ENCODE measurements around the gene TSPAN15. TPM values are rescaled to one million over a fixed set of nuclear protein-coding genes. Genes with fewer than 3 reads are reported as not detected.

TSPAN15 gene
- total and polyA plus RNA-seq, 2 of the 4 experiments (the other 2 are of a cell fraction): 0.48 TPM; not detected in 1

DNA sequence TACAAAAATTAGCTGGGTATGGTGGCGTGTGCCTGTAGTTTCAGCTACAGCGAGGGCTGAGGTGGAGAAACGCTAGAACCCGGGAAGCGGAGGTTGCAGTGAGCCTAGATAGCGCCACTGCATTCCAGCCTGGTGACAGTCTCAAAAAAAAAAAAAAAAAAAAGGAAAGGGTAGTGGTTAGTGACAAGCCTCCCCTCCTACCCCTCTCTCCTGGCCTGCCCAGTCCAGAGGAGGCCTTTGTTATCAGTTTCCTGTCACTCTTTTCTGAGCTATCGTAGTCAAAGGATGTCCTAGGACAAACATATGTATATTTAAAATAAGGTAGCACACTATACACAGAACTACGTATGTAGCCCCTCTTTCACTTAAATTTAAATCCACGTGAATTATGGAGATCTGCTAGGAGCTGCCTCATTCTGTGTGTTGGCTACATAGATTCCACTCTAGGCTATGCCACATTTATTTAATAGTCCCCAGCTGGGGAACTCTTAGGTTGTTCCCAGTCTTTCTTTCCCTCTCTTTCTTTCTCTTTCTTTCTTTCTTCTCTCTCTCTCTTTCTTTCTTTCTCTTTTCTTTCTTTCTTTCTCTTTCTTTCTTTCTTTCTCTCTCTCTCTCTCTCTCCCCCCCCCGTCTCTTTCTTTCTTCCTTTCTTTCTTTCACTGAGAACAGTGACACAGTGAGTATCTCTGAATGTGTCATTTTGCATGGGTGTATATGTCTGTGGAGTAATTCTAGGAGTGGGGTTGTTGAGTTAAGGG is 3.9 kb downstream of the TSPAN15 start:
- Histone ChIP-seq H3K9ac (ENCODE audit: low read depth, low read length) (no peak overlapping the region), H4K5ac (ENCODE audit: low read depth, low read length) (no peak overlapping the region), H4K8ac (ENCODE audit: low read depth in 2 of 2, low read length in 2 of 2) (no peak overlapping the region), H3K56ac (ENCODE audit: extremely low read depth, insufficient read depth, low read length) (no peak overlapping the region), H3K9me3 (ENCODE audit: control insufficient read depth, insufficient read depth, low read length) (no peaks in the 10 kb centered on the region), H4K91ac (ENCODE audit: insufficient read depth, low read depth, low read length) (no peak overlapping the region), H3K79me1 (ENCODE audit: low read depth in 1 of 2, low read length in 2 of 2) (no peaks in the 10 kb centered on the region), H3K4ac (ENCODE audit: low read depth, low read length) (no peak overlapping the region), H2BK5ac (ENCODE audit: low read depth, low read length, poor library complexity, severe bottlenecking) (no peak overlapping the region), H2BK15ac (ENCODE audit: low read depth, low read length) (no peak overlapping the region), H3K4me2 (ENCODE audit: low read depth, low read length) (no peak overlapping the region), H3K36me3 (ENCODE audit: control insufficient read depth, insufficient read depth, low read length) (no peaks in the 10 kb centered on the region), H3K27me3 (ENCODE audit: control insufficient read depth, insufficient read depth, low read length) (peaks cover 16% of the 10 kb centered on the region), H2AK5ac (ENCODE audit: low read depth, low read length) (no peak overlapping the region), H4K20me1 (ENCODE audit: insufficient read depth, low read length) (no peaks in the 10 kb centered on the region), H2BK120ac (ENCODE audit: low read depth, low read length) (no peak overlapping the region), H3K4me3 (ENCODE audit: insufficient read depth, low read depth, low read length) (no peak overlapping the region), H3K18ac (ENCODE audit: low read depth, low read length) (no peak overlapping the region), H2AFZ (replicated peaks; ENCODE audit: low read length, poor library complexity) (no peak overlapping the region), H3K14ac (replicated peaks; ENCODE audit: low read depth, low read length) (no peak overlapping the region), H3K4me1 (ENCODE audit: control insufficient read depth, insufficient read depth, low read length) (no peaks in the 10 kb centered on the region; the same call in none of the 2 replicates), H2AK9ac (replicated peaks; ENCODE audit: low read depth, low read length, poor library complexity) (no peak overlapping the region), H3K9me1 (ENCODE audit: insufficient read depth, low read length) (no peaks in the 10 kb centered on the region), H3K27ac (ENCODE audit: insufficient read depth, low read length) (no peak overlapping the region), H3K23ac (ENCODE audit: low read depth, low read length) (no peak overlapping the region), H2BK20ac (ENCODE audit: low read depth, low read length) (no peak overlapping the region)
- dilution Hi-C loops (cut with HindIII; ENCODE audit: low sequenced_read_pairs, unreplicated experiment): no loop called here
- ChIA-PET POLR2A (ENCODE audit: unreplicated experiment) (no interaction called here), CTCF (no interaction called here)
- in situ Hi-C loops (cut with MboI; ENCODE audit: low sequenced_read_pairs): no loop called here
- no peak for DNase-seq
- intact Hi-C loops (cut with micrococcal nuclease): loop anchor here (2.0 kb wide), 1 partner anchor 36 kb away; no protein-coding TSS in a partner anchor
- no peak for TF ChIP-seq RAD21 (IDR thresholded peaks at IDR 0.05; ENCODE audit: low read length)
- no peak for TF ChIP-seq CEBPB (IDR thresholded peaks at IDR 0.05; ENCODE audit: low read depth, low read length)
- TF ChIP-seq, protein P1, sequence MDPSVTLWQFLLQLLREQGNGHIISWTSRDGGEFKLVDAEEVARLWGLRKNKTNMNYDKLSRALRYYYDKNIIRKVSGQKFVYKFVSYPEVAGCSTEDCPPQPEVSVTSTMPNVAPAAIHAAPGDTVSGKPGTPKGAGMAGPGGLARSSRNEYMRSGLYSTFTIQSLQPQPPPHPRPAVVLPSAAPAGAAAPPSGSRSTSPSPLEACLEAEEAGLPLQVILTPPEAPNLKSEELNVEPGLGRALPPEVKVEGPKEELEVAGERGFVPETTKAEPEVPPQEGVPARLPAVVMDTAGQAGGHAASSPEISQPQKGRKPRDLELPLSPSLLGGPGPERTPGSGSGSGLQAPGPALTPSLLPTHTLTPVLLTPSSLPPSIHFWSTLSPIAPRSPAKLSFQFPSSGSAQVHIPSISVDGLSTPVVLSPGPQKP (IDR thresholded peaks at IDR 0.05; ENCODE audit: borderline replicate concordance, low read depth, low read length): no peak
- no peak for TF ChIP-seq RFX5 (IDR thresholded peaks at IDR 0.05; ENCODE audit: low read depth, low read length)
- no peak for TF ChIP-seq MAZ (IDR thresholded peaks at IDR 0.05; ENCODE audit: borderline replicate concordance, low read depth, low read length)
- no peak for TF ChIP-seq BHLHE40 (IDR thresholded peaks at IDR 0.05; ENCODE audit: low read depth, low read length)
- no peak for TF ChIP-seq NFE2L2 (IDR thresholded peaks at IDR 0.05; ENCODE audit: low read depth, low read length)
- TF ChIP-seq POLR2A (IDR thresholded peaks at IDR 0.05; ENCODE audit: low read depth, low read length): no peak
- TF ChIP-seq RCOR1 (IDR thresholded peaks at IDR 0.05; ENCODE audit: insufficient replicate concordance, low read length): no peak
- TF ChIP-seq CHD1 (IDR thresholded peaks at IDR 0.05; ENCODE audit: low read depth, low read length): no peak
- no peak for TF ChIP-seq SMC3 (IDR thresholded peaks at IDR 0.05; ENCODE audit: low read depth, low read length)
- TF ChIP-seq MAFK (IDR thresholded peaks at IDR 0.05; ENCODE audit: low read depth, low read length): no peak
- TF ChIP-seq FOS (IDR thresholded peaks at IDR 0.05; ENCODE audit: low read depth, low read length): no peak
- no CpG with 5 or more reads among the region's 10 CpGs for WGBS, 2 experiments (ENCODE audit: extremely low coverage in 2 of 2, insufficient read length in 1 of 2)
- no peak for ATAC-seq (ENCODE audit: low read depth)
- BruUV-seq (replicated peaks): no TSS peak
